ENCODE data around the gene ZNF630.
"Not testable (repeated sequence)": the region's sequence is repeated elsewhere in the genome, so short reads cannot be mapped to it uniquely, and the experiment has no call there.

ZNF630 gene

GRCh38 chrX:48030237-48030636, 41.2 kb downstream of the ZNF630 start:
- Histone ChIP-seq H3K27ac (ENCODE audit: low read length) (no peak overlapping the region), H2AFZ (ENCODE audit: low read depth, low read length) (no peak overlapping the region), H3K4me2 (ENCODE audit: insufficient read depth, low read length) (no peak overlapping the region), H3K36me3 (ENCODE audit: insufficient read depth, low read length) (no peaks in the 10 kb centered on the region), H4K20me1 (ENCODE audit: insufficient read depth, low read length) (no peaks in the 10 kb centered on the region), H3K79me2 (ENCODE audit: insufficient read depth, low read length) (no peaks in the 10 kb centered on the region), H3K9ac (ENCODE audit: low read depth, low read length) (no peak overlapping the region), H3K9me3 (ENCODE audit: insufficient read depth, low read length, severe bottlenecking) (no peaks in the 10 kb centered on the region), H3K27me3 (ENCODE audit: insufficient read depth, low read length, poor library complexity) (no peaks in the 10 kb centered on the region), H3K4me1 (ENCODE audit: insufficient read depth, low read length) (peaks cover 3% of the 10 kb centered on the region; the same call in 1 of the 2 replicates), H3K4me3 (ENCODE audit: low read depth in 1 of 2, low read length in 2 of 2) (no peak overlapping the region)
- no peak for DNase-seq
- no peak for TF ChIP-seq CTCF (IDR thresholded peaks at IDR 0.05; ENCODE audit: borderline replicate concordance, extremely low read depth, low read length, poor library complexity, severe bottlenecking)
- TF ChIP-seq EZH2 (IDR thresholded peaks at IDR 0.05; ENCODE audit: borderline replicate concordance, low read depth, low read length, severe bottlenecking) = no peak
- no peak for ATAC-seq (ENCODE audit: insufficient read depth, low read depth)

- ATAC-seq (ENCODE audit: insufficient read depth, low read depth) (no peak), DNase-seq (no peak)
- Histone ChIP-seq H3K27me3 (ENCODE audit: insufficient read depth, low read length, poor library complexity) (no peaks in the 10 kb centered on the region), H2AFZ (ENCODE audit: low read depth, low read length) (no peak overlapping the region), H3K4me1 (ENCODE audit: insufficient read depth, low read length) (peaks cover 3% of the 10 kb centered on the region; the same call in 1 of the 2 replicates), H3K9ac (ENCODE audit: low read depth, low read length) (no peak overlapping the region), H3K9me3 (ENCODE audit: insufficient read depth, low read length, severe bottlenecking) (no peaks in the 10 kb centered on the region), H3K79me2 (ENCODE audit: insufficient read depth, low read length) (no peaks in the 10 kb centered on the region), H3K27ac (ENCODE audit: low read length) (no peak overlapping the region), H4K20me1 (ENCODE audit: insufficient read depth, low read length) (no peaks in the 10 kb centered on the region), H3K36me3 (ENCODE audit: insufficient read depth, low read length) (no peaks in the 10 kb centered on the region), H3K4me3 (ENCODE audit: low read depth in 1 of 2, low read length in 2 of 2) (no peak overlapping the region), H3K4me2 (ENCODE audit: insufficient read depth, low read length) (no peak overlapping the region)
- TF ChIP-seq CTCF (IDR thresholded peaks at IDR 0.05; ENCODE audit: borderline replicate concordance, extremely low read depth, low read length, poor library complexity, severe bottlenecking) (no peak), EZH2 (IDR thresholded peaks at IDR 0.05; ENCODE audit: borderline replicate concordance, low read depth, low read length, severe bottlenecking) (no peak)
Observed at GRCh38 chrX:48028091-48028490, 43.3 kb downstream of the ZNF630 start.

- H3K4me1 ChIP-seq (ENCODE audit: insufficient read depth, low read length); H3K9ac ChIP-seq (ENCODE audit: low read depth, low read length); H3K4me3 ChIP-seq (ENCODE audit: low read depth in 1 of 2, low read length in 2 of 2); H3K9me3 ChIP-seq (ENCODE audit: insufficient read depth, low read length, severe bottlenecking); H3K36me3 ChIP-seq (ENCODE audit: insufficient read depth, low read length); H3K27me3 ChIP-seq (ENCODE audit: insufficient read depth, low read length, poor library complexity); H3K27ac ChIP-seq (ENCODE audit: low read length); DNase-seq; H4K20me1 ChIP-seq (ENCODE audit: insufficient read depth, low read length); ATAC-seq (ENCODE audit: insufficient read depth, low read depth); H3K4me2 ChIP-seq (ENCODE audit: insufficient read depth, low read length); H2AFZ ChIP-seq (ENCODE audit: low read depth, low read length); H3K79me2 ChIP-seq (ENCODE audit: insufficient read depth, low read length): not testable (repeated sequence)
Observed at GRCh38 chrX:48027545-48027944, 43.9 kb downstream of the ZNF630 start.

- H2AFZ ChIP-seq (ENCODE audit: low read depth, low read length) = peak overlapping the region; percentile 39; the same call in 1 of the 2 replicates
- no peaks in the 10 kb centered on the region for H3K36me3 ChIP-seq (ENCODE audit: insufficient read depth, low read length)
- peak; percentile 48 for DNase-seq
- no peak overlapping the region for H3K27ac ChIP-seq (ENCODE audit: low read length)
- no peaks in the 10 kb centered on the region for H3K79me2 ChIP-seq (ENCODE audit: insufficient read depth, low read length)
- H3K4me1 ChIP-seq (ENCODE audit: insufficient read depth, low read length) = peaks cover 14% of the 10 kb centered on the region
- H3K9ac ChIP-seq (ENCODE audit: low read depth, low read length) = no peak overlapping the region
- H4K20me1 ChIP-seq (ENCODE audit: insufficient read depth, low read length) = no peaks in the 10 kb centered on the region
- H3K4me2 ChIP-seq (ENCODE audit: insufficient read depth, low read length) = no peak overlapping the region
- no peaks in the 10 kb centered on the region for H3K9me3 ChIP-seq (ENCODE audit: insufficient read depth, low read length, severe bottlenecking)
- peak; percentile 75 for TF ChIP-seq CTCF (IDR thresholded peaks at IDR 0.05; ENCODE audit: borderline replicate concordance, extremely low read depth, low read length, poor library complexity, severe bottlenecking)
- TF ChIP-seq EZH2 (IDR thresholded peaks at IDR 0.05; ENCODE audit: borderline replicate concordance, low read depth, low read length, severe bottlenecking) = no peak
- ATAC-seq (ENCODE audit: insufficient read depth, low read depth) = peak; percentile 63
- no peak overlapping the region for H3K4me3 ChIP-seq (ENCODE audit: low read depth in 1 of 2, low read length in 2 of 2)
- H3K27me3 ChIP-seq (ENCODE audit: insufficient read depth, low read length, poor library complexity) = no peaks in the 10 kb centered on the region
Observed at GRCh38 chrX:48025561-48025960, 45.9 kb downstream of the ZNF630 start.

All from DND-41 (cell line).